ENCODE measurements around the gene CRBN. TPM values are rescaled to one million over a fixed set of nuclear protein-coding genes. Genes with fewer than 3 reads are reported as not detected.
A peak's percentile ranks its signal among the peaks of the same experiment; 100 is the strongest.

Gene CRBN
- total and polyA plus RNA-seq, 2 of the 13 experiments (the other 11 are each of a cell fraction or from before 2014, with no cell fraction given) = 30.8 to 36.1 TPM

- TF ChIP-seq ZNF775 (CRISPR knock-in tag; IDR thresholded peaks at IDR 0.05; ENCODE audit: borderline replicate concordance) (no peak), ZNF101 (CRISPR knock-in tag; IDR thresholded peaks at IDR 0.05; ENCODE audit: borderline replicate concordance, low read depth) (no peak), GFI1 (CRISPR knock-in tag; IDR thresholded peaks at IDR 0.05; ENCODE audit: borderline replicate concordance) (peak; percentile 56; the same call in 1 of the 2 replicates), ZNF646 (CRISPR knock-in tag; IDR thresholded peaks at IDR 0.05) (no peak), ZNF710 (CRISPR knock-in tag; IDR thresholded peaks at IDR 0.05; ENCODE audit: borderline replicate concordance) (peak; percentile 69; the same call in 1 of the 2 replicates), SNAI1 (CRISPR knock-in tag; IDR thresholded peaks at IDR 0.05; ENCODE audit: borderline replicate concordance) (0 out of 2 replicates have a peak, but pooled peaks have one; percentile 61), KDM5B (CRISPR knock-in tag; IDR thresholded peaks at IDR 0.05; ENCODE audit: borderline replicate concordance) (peak; percentile 90; the same call in 1 of the 2 replicates), ETV5 (CRISPR knock-in tag; IDR thresholded peaks at IDR 0.05; ENCODE audit: borderline replicate concordance) (no peak; the same call in none of the 2 replicates), POLR2A (IDR thresholded peaks at IDR 0.05; ENCODE audit: insufficient read depth in 1 of 2, low read depth in 2 of 2, low read length in 2 of 2) (peak; percentile 89 to 92), ZNF34 (CRISPR knock-in tag; IDR thresholded peaks at IDR 0.05; ENCODE audit: borderline replicate concordance) (0 out of 2 replicates have a peak, but pooled peaks have one; percentile 60), ZNF670 (CRISPR knock-in tag; IDR thresholded peaks at IDR 0.05; ENCODE audit: borderline replicate concordance) (peak; percentile 79), IKZF5 (CRISPR knock-in tag; IDR thresholded peaks at IDR 0.05) (peak; percentile 79; the same call in 1 of the 2 replicates), ZNF138 (CRISPR knock-in tag; IDR thresholded peaks at IDR 0.05; ENCODE audit: low read depth) (0 out of 2 replicates have a peak, but pooled peaks have one; percentile 32), MTERF4 (CRISPR knock-in tag; IDR thresholded peaks at IDR 0.05) (peak; percentile 68; the same call in 1 of the 2 replicates), HNRNPLL (IDR thresholded peaks at IDR 0.05; ENCODE audit: low read depth, low read length, poor library complexity, severe bottlenecking) (peak; percentile 80), ZSCAN21 (CRISPR knock-in tag; IDR thresholded peaks at IDR 0.05; ENCODE audit: borderline replicate concordance) (peak; percentile 49; the same call in 1 of the 2 replicates), ZNF256 (CRISPR knock-in tag; conservative IDR thresholded peaks at IDR 0.05) (peak; percentile 73; the same call in 1 of the 2 replicates)
Measured at GRCh38 chr3:3179407-3180094, at the start of gene CRBN (continued).

Measured in HepG2 (cell line).